H9 (cell line): ENCODE results near the gene SRGN. TPM values are rescaled to one million over a fixed set of nuclear protein-coding genes. Genes with fewer than 3 reads are reported as not detected.

Experiments
- DNase-seq: peaks from one replicate; pipeline ENCODE4 v3.0.0-alpha.2; 2017
- H2AFZ ChIP-seq: one replicate; pipeline ENCODE4 v1.6.1; 2013; ENCODE audit warnings: mild to moderate bottlenecking, low read length, control low read depth, moderate library complexity
- H2AK5ac ChIP-seq: 2 replicates; pipeline ENCODE4 v1.6.1; 2013; ENCODE audit warnings: low read length, control low read depth, mixed read lengths; ENCODE audit not compliant: insufficient read length
- H2BK120ac ChIP-seq: one replicate; pipeline ENCODE4 v1.6.1; 2013; ENCODE audit warnings: low read depth, mild to moderate bottlenecking, low read length, control low read depth, inconsistent platforms; ENCODE audit not compliant: poor library complexity, severe bottlenecking
- H2BK12ac ChIP-seq: 2 replicates; pipeline ENCODE4 v1.6.1; 2013; ENCODE audit warnings: low read length, control low read depth, mixed read lengths, low read depth; ENCODE audit not compliant: insufficient read length
- H2BK15ac ChIP-seq: 2 replicates; pipeline ENCODE4 v1.6.1; 2013; ENCODE audit warnings: low read depth, low read length, control low read depth
- H2BK20ac ChIP-seq: one replicate; pipeline ENCODE4 v1.6.1; 2013; ENCODE audit warnings: low read depth, mild to moderate bottlenecking, low read length, control low read depth, inconsistent platforms; ENCODE audit not compliant: poor library complexity, severe bottlenecking
- H2BK5ac ChIP-seq: 2 replicates; pipeline ENCODE4 v1.6.1; 2013; ENCODE audit warnings: low read length, control low read depth, mixed read lengths; ENCODE audit not compliant: insufficient read length
- H3K14ac ChIP-seq: 2 replicates; pipeline ENCODE4 v1.6.1; 2013; ENCODE audit warnings: low read length, control low read depth; ENCODE audit not compliant: insufficient read depth
- H3K18ac ChIP-seq: 2 replicates; pipeline ENCODE4 v1.6.1; 2013; ENCODE audit warnings: low read depth, mild to moderate bottlenecking, mixed read lengths, low read length, control low read depth; ENCODE audit not compliant: insufficient read length
- H3K23ac ChIP-seq: 2 replicates; pipeline ENCODE4 v1.6.1; 2013; ENCODE audit warnings: low read length, control low read depth, mixed read lengths, low read depth; ENCODE audit not compliant: insufficient read length
- H3K23me2 ChIP-seq: 2 replicates; pipeline ENCODE4 v1.6.1; 2013; ENCODE audit warnings: low read depth, mild to moderate bottlenecking, mixed read lengths, low read length, control low read depth; ENCODE audit not compliant: insufficient read length, poor library complexity, severe bottlenecking
- H3K27ac ChIP-seq: 2 replicates; pipeline ENCODE4 v1.5.1; 2013; ENCODE audit warnings: low read length, control low read depth, mixed read lengths, low read depth; ENCODE audit not compliant: insufficient read length
- H3K27me3 ChIP-seq: 2 replicates; pipeline ENCODE4 v1.6.1; 2013; ENCODE audit warnings: low read length, control low read depth, inconsistent platforms; ENCODE audit not compliant: insufficient read depth
- H3K4ac ChIP-seq: 2 replicates; pipeline ENCODE4 v1.6.1; 2013; ENCODE audit warnings: low read depth, mild to moderate bottlenecking, control low read depth, inconsistent platforms, low read length, moderate library complexity
- H3K4me1 ChIP-seq: 2 replicates; pipeline ENCODE4 v1.6.1; 2013; ENCODE audit warnings: low read length, control low read depth, inconsistent platforms; ENCODE audit not compliant: insufficient read depth
- H3K4me2 ChIP-seq: 2 replicates; pipeline ENCODE4 v1.6.1; 2013; ENCODE audit warnings: low read length, control low read depth, mixed read lengths; ENCODE audit not compliant: insufficient read length, insufficient read depth
- H3K56ac ChIP-seq: 2 replicates; pipeline ENCODE4 v1.6.1; 2013; ENCODE audit warnings: low read depth, mild to moderate bottlenecking, mixed read lengths, low read length, control low read depth; ENCODE audit not compliant: insufficient read length
- H3K79me1 ChIP-seq: 2 replicates; pipeline ENCODE4 v1.6.1; 2013; ENCODE audit warnings: low read depth, mild to moderate bottlenecking, moderate library complexity, low read length, control low read depth, inconsistent platforms; ENCODE audit not compliant: insufficient read depth, poor library complexity, severe bottlenecking
- H3K79me2 ChIP-seq: 2 replicates; pipeline ENCODE4 v1.6.1; 2013; ENCODE audit warnings: low read length, control low read depth, inconsistent platforms; ENCODE audit not compliant: insufficient read depth
- H3K9ac ChIP-seq: 2 replicates; pipeline ENCODE4 v1.6.1; 2013; ENCODE audit warnings: low read length, control low read depth, mixed read lengths; ENCODE audit not compliant: insufficient read length; ENCODE audit errors: extremely low read depth
- H3K9me3 ChIP-seq: one replicate; pipeline ENCODE4 v1.6.1; 2013; ENCODE audit warnings: low read depth, low read length, inconsistent platforms; ENCODE audit not compliant: control insufficient read depth
- H3T11ph ChIP-seq: one replicate; pipeline ENCODE4 v1.6.1; 2013; ENCODE audit warnings: mild to moderate bottlenecking, low read length, control low read depth, inconsistent platforms
- H4K20me1 ChIP-seq: one replicate; pipeline ENCODE4 v1.6.1; 2013; ENCODE audit not compliant: control insufficient read depth, insufficient read length, insufficient read depth
- H4K5ac ChIP-seq: 2 replicates; pipeline ENCODE4 v1.6.1; 2013; ENCODE audit warnings: low read depth, mild to moderate bottlenecking, mixed read lengths, low read length, control low read depth; ENCODE audit not compliant: insufficient read length
- H4K8ac ChIP-seq: replicated peaks from 2 replicates; pipeline ENCODE4 v1.6.1; 2013; ENCODE audit warnings: low read length, control low read depth, mixed read lengths, low read depth; ENCODE audit not compliant: insufficient read length
- H4K91ac ChIP-seq: 2 replicates; pipeline ENCODE4 v1.6.1; 2013; ENCODE audit warnings: low read depth, mild to moderate bottlenecking, moderate library complexity, mixed read lengths, low read length, control low read depth; ENCODE audit not compliant: insufficient read length
- H3K27ac Mint-ChIP-seq, 3 experiments: 2 replicates in 2 of 3; 3 replicates in 1 of 3; pipeline ENCODE4 v1.8.0; 2020 to 2021; ENCODE audit warnings: mixed read lengths in 3 of 3, mild to moderate bottlenecking in 1 of 3, moderate library complexity in 1 of 3
- H3K27me3 Mint-ChIP-seq: 2 replicates; pipeline ENCODE4 v1.8.0; 2021; ENCODE audit warnings: low read depth, mild to moderate bottlenecking, moderate library complexity, mixed read lengths
- H3K36me3 Mint-ChIP-seq, 3 experiments: 2 replicates in 2 of 3; 3 replicates in 1 of 3; pipeline ENCODE4 v1.8.0; 2020 to 2021; ENCODE audit warnings: low read depth in 3 of 3, mixed read lengths in 3 of 3; ENCODE audit not compliant: insufficient read depth in 1 of 3
- H3K4me1 Mint-ChIP-seq, 2 experiments: 2 replicates each; pipeline ENCODE4 v1.8.0; 2020; ENCODE audit warnings: mixed read lengths in 2 of 2
- H3K4me3 Mint-ChIP-seq, 2 experiments: 2 replicates in 1 of 2; 3 replicates in 1 of 2; pipeline ENCODE4 v1.8.0; 2020 to 2021; ENCODE audit warnings: mild to moderate bottlenecking in 2 of 2, mixed read lengths in 2 of 2, moderate library complexity in 1 of 2
- H3K9me3 Mint-ChIP-seq, 2 experiments: 2 replicates in 1 of 2; 3 replicates in 1 of 2; pipeline ENCODE4 v1.8.0; 2020; ENCODE audit warnings: mild to moderate bottlenecking in 2 of 2, mixed read lengths in 2 of 2, moderate library complexity in 1 of 2
- WGBS: extraction: QIAGEN DNeasy Blood & Tissue Kit; methylation state at CpG from one replicate; pipeline ENCODE4 v1.1.7; 2013; ENCODE audit warnings: missing lambda C conversion rate, low lambda C conversion rate, mixed read lengths; ENCODE audit not compliant: insufficient read length; ENCODE audit errors: extremely low coverage; 5-methylcytosine and 5-hydroxymethylcytosine counted together
- total RNA-seq: library from RNA; stranded (reverse); gene quantifications from 2 replicates; pipeline ENCODE4 v1.2.1, GENCODE V29; 2021
- TF ChIP-seq, protein P1 (sequence below): fragments of 200-600 bp; sonication (generic); conservative IDR thresholded peaks from 3 replicates; pipeline ENCODE4 v1.8.0; 2021; ENCODE audit warnings: antibody characterized with exemption, mild to moderate bottlenecking

Gene SRGN
- total RNA-seq, 1 experiment from 2014 or later, result not detected

DNA sequence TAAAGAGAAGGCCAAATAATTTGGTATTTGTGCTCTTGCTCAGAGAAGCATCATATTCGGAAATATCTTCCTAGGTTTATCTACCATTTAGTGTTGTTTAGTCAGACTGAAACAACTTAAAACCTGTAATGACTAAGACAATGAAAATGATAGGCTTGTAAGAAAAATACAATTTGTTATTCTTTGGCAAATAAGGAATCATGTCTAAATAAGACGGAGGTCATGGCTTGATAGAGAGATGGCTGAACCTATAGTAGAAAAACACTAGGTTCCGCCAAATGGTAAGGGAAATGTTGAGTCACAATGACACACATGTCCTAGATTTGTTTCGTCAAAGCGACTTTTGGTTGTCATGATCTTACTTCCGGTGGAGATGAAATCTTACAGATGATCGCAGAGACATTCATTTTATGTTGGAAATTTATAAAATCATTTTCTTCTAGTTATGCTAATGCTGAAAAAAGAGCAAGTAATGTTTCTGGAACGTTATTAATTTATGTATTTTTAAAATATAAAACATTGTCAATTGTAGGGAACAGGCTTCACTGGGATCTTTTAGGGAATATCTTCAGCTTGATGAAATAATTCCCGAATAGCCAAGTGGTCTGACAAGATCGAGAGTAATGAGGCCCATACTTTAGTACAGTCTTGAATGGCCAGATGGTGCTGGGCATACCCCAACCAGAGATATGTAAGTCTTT is 1.0 kb downstream of the SRGN start:
- Mint-ChIP-seq H3K27ac (no peak overlapping the region), H3K4me3 (no peak overlapping the region), H3K9me3 (no peaks in the 10 kb centered on the region), H3K36me3 (no peaks in the 10 kb centered on the region), H3K27me3 (no peaks in the 10 kb centered on the region; the same call in 1 of the 2 replicates), H3K4me1 (peaks cover 16 to 21% of the 10 kb centered on the region in 2 experiments)
- Histone ChIP-seq H2BK120ac (no peak overlapping the region), H3K4ac (no peak overlapping the region), H3T11ph (no peak overlapping the region), H3K23ac (no peak overlapping the region), H3K79me1 (no peaks in the 10 kb centered on the region), H2AFZ (no peak overlapping the region), H3K9me3 (no peaks in the 10 kb centered on the region), H3K18ac (no peak overlapping the region), H3K23me2 (no peaks in the 10 kb centered on the region), H3K56ac (no peak overlapping the region), H3K4me2 (no peak overlapping the region), H3K4me1 (no peaks in the 10 kb centered on the region), H3K79me2 (no peaks in the 10 kb centered on the region), H2BK5ac (no peak overlapping the region), H4K5ac (no peak overlapping the region), H2BK15ac (no peak overlapping the region), H3K27ac (no peak overlapping the region), H2BK20ac (no peak overlapping the region), H3K9ac (no peak overlapping the region), H2AK5ac (no peak overlapping the region), H3K27me3 (no peaks in the 10 kb centered on the region), H4K20me1 (no peaks in the 10 kb centered on the region), H4K8ac (no peak overlapping the region), H2BK12ac (no peak overlapping the region), H3K14ac (no peak overlapping the region), H4K91ac (no peak overlapping the region)
- no CpG with 5 or more reads among the region's 10 CpGs for WGBS
- DNase-seq, result no peak
- TF ChIP-seq, protein P1, sequence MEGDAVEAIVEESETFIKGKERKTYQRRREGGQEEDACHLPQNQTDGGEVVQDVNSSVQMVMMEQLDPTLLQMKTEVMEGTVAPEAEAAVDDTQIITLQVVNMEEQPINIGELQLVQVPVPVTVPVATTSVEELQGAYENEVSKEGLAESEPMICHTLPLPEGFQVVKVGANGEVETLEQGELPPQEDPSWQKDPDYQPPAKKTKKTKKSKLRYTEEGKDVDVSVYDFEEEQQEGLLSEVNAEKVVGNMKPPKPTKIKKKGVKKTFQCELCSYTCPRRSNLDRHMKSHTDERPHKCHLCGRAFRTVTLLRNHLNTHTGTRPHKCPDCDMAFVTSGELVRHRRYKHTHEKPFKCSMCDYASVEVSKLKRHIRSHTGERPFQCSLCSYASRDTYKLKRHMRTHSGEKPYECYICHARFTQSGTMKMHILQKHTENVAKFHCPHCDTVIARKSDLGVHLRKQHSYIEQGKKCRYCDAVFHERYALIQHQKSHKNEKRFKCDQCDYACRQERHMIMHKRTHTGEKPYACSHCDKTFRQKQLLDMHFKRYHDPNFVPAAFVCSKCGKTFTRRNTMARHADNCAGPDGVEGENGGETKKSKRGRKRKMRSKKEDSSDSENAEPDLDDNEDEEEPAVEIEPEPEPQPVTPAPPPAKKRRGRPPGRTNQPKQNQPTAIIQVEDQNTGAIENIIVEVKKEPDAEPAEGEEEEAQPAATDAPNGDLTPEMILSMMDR, result no peak
